ENCODE data around the gene ITIH1. TPM values are rescaled to one million over a fixed set of nuclear protein-coding genes. Genes with fewer than 3 reads are reported as not detected.

The ITIH1 gene
- polyA plus RNA-seq, 2 of the 4 experiments (the other 2 are of a cell fraction): not detected

- Histone ChIP-seq H3K4me2 (no peak overlapping the region), H3K4me1 (no peaks in the 10 kb centered on the region), H3K9me3 (no peaks in the 10 kb centered on the region), H3K4me3 (no peak overlapping the region), H3K27ac (no peak overlapping the region)
- ChIA-PET POLR2A (no interaction called here), CTCF (no interaction called here)
- no peak for TF ChIP-seq RNF2 (IDR thresholded peaks at IDR 0.05; ENCODE audit: borderline replicate concordance, low read depth)
- TF ChIP-seq ZFP36 (IDR thresholded peaks at IDR 0.05; ENCODE audit: borderline replicate concordance, partially characterized antibody): no peak
- TF ChIP-seq, protein P1, sequence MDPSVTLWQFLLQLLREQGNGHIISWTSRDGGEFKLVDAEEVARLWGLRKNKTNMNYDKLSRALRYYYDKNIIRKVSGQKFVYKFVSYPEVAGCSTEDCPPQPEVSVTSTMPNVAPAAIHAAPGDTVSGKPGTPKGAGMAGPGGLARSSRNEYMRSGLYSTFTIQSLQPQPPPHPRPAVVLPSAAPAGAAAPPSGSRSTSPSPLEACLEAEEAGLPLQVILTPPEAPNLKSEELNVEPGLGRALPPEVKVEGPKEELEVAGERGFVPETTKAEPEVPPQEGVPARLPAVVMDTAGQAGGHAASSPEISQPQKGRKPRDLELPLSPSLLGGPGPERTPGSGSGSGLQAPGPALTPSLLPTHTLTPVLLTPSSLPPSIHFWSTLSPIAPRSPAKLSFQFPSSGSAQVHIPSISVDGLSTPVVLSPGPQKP (IDR thresholded peaks at IDR 0.05; ENCODE audit: low read depth, low read length): no peak
- no peak for TF ChIP-seq ZNF302 (CRISPR knock-in tag; IDR thresholded peaks at IDR 0.05)
- TF ChIP-seq FOSB (CRISPR knock-in tag; IDR thresholded peaks at IDR 0.05): no peak
- TF ChIP-seq POLR2AphosphoS2 (conservative IDR thresholded peaks at IDR 0.05; ENCODE audit: low read length): no peak
- no peak for TF ChIP-seq KDM1A (IDR thresholded peaks at IDR 0.05; ENCODE audit: low read depth)
- TF ChIP-seq PHF8 (IDR thresholded peaks at IDR 0.05; ENCODE audit: borderline replicate concordance, low read depth): no peak
- TF ChIP-seq CHD4 (IDR thresholded peaks at IDR 0.05; ENCODE audit: borderline replicate concordance): no peak
- no peak for TF ChIP-seq SMC3 (IDR thresholded peaks at IDR 0.05)
- no peak for TF ChIP-seq NPAS2 (CRISPR knock-in tag; IDR thresholded peaks at IDR 0.05; ENCODE audit: borderline replicate concordance)
- TF ChIP-seq CHD2 (IDR thresholded peaks at IDR 0.05; ENCODE audit: low read length, partially characterized antibody): no peak
- no peak for TF ChIP-seq NFE2L2 (conservative IDR thresholded peaks at IDR 0.05; ENCODE audit: low read length)
- TF ChIP-seq E2F6 (IDR thresholded peaks at IDR 0.05; ENCODE audit: borderline replicate concordance, low read depth): no peak
- no peak for TF ChIP-seq RCOR1 (IDR thresholded peaks at IDR 0.05; ENCODE audit: low read depth, low read length)
- no peak for TF ChIP-seq EHF (CRISPR knock-in tag; IDR thresholded peaks at IDR 0.05)
- TF ChIP-seq RAD21 (conservative IDR thresholded peaks at IDR 0.05 in 1 of 2, IDR thresholded peaks at IDR 0.05 in 1 of 2): no peak
- TF ChIP-seq POLR2A (IDR thresholded peaks at IDR 0.05; ENCODE audit: low read length): no peak
- WGBS (ENCODE audit: missing lambda C conversion rate): 97% methylated on average over 5 of the region's 7 CpGs
- no peak for DNase-seq (ENCODE audit: low read depth in 1 of 2, low spot score in 1 of 2)
- no peak for ATAC-seq
- no peak for FAIRE-seq
These were observed 40.5 kb downstream of the ITIH1 start for GRCh38 chr3:52817860-52818259.

GRCh38 chr3:52819936-52820335 is 42.5 kb downstream of the ITIH1 start:
- no peak overlapping the region for H3K4me2 ChIP-seq
- H3K4me3 ChIP-seq: no peak overlapping the region
- no peak overlapping the region for H3K27ac ChIP-seq
- WGBS (ENCODE audit: missing lambda C conversion rate): 88% methylated on average over 2 of the region's 2 CpGs
- ChIA-PET CTCF (interaction anchor here (0.5 to 1.9 kb wide), 4 partner anchors 12 to 391 kb away, joined by 3 to 6 read pairs (median 3); partner anchors contain the start of gene ITIH3), POLR2A (no interaction called here)
- TF ChIP-seq POLR2A (IDR thresholded peaks at IDR 0.05; ENCODE audit: low read length) (no peak), POLR2AphosphoS2 (conservative IDR thresholded peaks at IDR 0.05; ENCODE audit: low read length) (no peak), FOXS1 (CRISPR knock-in tag; IDR thresholded peaks at IDR 0.05) (no peak), FOSB (CRISPR knock-in tag; IDR thresholded peaks at IDR 0.05) (no peak), BCL3 (IDR thresholded peaks at IDR 0.05) (no peak), ZNF302 (CRISPR knock-in tag; IDR thresholded peaks at IDR 0.05) (no peak), FOSL2 (IDR thresholded peaks at IDR 0.05) (no peak), FOSL2 (CRISPR knock-in tag; IDR thresholded peaks at IDR 0.05) (no peak), MYC (IDR thresholded peaks at IDR 0.05; ENCODE audit: borderline replicate concordance, low read length) (no peak), EHF (CRISPR knock-in tag; IDR thresholded peaks at IDR 0.05) (no peak), RARB (CRISPR knock-in tag; IDR thresholded peaks at IDR 0.05) (no peak), ATOH8 (CRISPR knock-in tag; IDR thresholded peaks at IDR 0.05; ENCODE audit: low read depth) (no peak)
- TF ChIP-seq, protein P1 (IDR thresholded peaks at IDR 0.05; ENCODE audit: low read depth, low read length): no peak
- ATAC-seq (no peak), DNase-seq (ENCODE audit: low read depth in 1 of 2, low spot score in 1 of 2) (no peak), FAIRE-seq (no peak)
- H3K4me1 ChIP-seq: no peaks in the 10 kb centered on the region
- no peaks in the 10 kb centered on the region for H3K9me3 ChIP-seq

Measured in A549 (cell line).